GM19023 (cell line): ENCODE data around the gene EEF1AKMT1.

Experiments used
- ATAC-seq: cut with Tn5 transposase; IDR thresholded peaks from one replicate; pipeline ENCODE4 v1.9.1; 2021; ENCODE audit warnings: mild to moderate bottlenecking, moderate library complexity; ENCODE audit not compliant: unreplicated experiment

Gene EEF1AKMT1

DNA sequence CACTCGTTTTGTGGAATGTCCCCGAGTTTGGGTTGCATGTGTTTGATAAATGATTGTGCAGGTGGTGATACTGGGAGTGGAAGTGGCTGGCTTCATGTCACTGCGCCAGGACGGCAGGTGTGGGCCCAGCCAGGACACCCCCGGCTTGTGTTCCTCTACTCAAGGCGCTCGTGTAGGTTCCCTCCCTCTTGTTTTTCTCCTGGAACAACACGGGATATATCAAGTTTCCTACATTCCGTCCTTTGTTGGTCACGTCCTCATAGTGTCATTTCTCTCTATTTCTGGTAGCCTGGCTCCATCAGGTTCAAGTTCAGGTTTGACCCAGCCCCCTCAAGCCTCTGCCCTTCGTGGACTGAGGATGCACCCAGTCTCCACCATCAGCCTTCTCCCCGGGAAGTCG lies 54.0 kb downstream of the EEF1AKMT1 start:
- no peak for ATAC-seq

DNA sequence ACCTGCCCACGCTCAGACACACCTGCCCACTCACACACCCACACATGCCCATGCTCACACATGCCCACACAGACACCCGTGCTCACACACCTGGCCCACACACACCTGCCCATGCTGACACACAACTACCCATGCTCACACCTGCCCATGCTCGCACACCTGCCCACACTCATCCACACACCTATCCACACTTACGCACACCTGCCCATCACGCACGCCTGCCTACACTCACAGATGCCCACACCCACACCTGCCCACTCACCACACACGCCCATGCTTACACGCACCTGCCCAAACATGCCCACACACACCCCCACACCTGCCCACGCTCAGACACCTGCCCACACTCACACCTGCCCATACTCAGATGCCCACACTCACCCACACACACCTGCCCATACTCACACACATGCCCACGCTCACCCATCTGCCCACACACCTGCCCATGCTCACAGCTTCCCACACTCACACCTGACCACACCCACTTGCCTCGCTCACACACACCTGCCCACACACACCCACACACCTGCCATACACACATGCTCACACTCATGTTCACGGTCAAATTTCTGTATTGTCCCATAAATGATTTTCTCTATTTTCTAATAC lies 54.7 kb downstream of the EEF1AKMT1 start:
- no peak for ATAC-seq

DNA sequence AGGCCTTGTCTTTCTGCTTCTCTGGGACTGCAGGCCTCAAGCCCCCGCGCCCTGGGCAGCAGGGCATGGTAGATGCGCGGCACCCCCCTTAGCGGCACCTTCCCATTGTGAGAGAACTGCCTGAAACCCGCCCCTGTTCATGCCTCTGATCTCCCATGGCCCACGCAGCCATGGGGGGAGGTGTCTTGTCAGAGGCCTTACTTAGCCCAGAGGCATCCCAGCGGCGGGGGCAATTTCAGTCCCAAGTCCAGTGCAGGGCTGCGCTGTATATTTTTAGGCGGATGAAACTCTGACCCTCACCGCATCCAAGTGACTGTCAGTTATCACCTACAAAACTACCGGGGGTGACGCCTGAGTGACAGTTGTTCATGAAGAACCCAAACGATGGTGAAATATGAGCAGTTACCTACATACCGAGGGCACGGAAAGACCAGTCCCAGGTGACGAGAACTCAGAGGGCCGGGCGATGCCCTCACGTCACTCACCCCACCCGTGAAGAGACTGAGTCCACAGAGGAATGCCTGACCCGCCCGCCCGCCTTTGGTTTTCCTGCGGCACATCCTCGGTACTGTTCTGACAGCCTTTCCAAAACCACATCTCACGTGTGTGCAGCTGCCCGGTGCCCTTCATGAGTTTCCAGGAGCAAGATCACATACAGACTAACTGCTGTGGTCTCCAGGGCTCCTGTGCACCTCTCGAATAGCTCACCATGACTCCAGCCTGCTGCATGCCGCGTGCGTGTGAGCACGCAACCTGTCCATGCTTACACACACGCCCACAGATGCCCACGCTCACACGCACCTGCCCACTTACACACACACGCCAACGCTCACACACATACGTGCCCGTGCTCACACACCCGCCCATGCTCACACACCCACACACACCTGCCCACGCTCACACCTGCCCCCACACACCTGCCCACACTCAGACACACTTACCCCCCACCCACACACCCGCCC lies 55.9 kb downstream of the EEF1AKMT1 start:
- no peak for ATAC-seq

DNA sequence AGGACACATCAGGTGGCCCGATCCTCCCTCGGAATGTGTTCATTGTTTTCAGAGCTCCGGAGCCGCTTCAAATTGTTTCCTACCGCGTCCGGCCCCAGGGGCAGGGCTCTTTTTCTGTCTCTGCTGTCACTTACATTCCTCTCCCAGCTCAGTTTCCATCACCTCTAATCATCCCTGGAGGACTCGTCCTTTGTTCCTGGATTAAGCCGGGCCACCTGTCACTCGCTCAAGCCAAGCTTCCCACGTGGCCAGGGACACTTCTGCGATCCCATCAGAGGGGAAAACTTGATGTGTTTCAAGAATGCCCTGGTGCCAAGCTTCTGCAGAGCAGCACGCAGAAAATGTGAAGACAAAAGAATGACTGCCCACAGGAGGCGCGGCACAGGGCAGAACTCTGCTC lies 56.8 kb downstream of the EEF1AKMT1 start:
- ATAC-seq = no peak

DNA sequence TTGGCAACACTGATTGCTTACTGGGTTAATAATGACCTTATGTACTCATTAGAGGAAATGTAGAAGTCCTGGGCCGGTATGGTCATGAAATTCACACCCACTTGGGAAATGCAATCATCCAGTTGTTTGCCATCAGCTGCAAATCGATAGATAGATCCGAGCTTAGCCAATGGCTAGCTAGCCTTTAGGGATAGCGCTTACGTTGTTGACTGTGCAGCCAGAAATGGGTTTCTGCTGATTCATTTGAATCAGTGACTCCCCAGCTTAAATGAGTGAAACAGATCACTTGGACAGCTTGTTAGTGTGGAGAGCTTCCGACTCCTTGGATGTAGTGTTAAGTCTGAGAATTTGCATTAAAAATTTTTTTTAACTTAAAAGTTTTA lies 58.4 kb downstream of the EEF1AKMT1 start:
- no peak for ATAC-seq

DNA sequence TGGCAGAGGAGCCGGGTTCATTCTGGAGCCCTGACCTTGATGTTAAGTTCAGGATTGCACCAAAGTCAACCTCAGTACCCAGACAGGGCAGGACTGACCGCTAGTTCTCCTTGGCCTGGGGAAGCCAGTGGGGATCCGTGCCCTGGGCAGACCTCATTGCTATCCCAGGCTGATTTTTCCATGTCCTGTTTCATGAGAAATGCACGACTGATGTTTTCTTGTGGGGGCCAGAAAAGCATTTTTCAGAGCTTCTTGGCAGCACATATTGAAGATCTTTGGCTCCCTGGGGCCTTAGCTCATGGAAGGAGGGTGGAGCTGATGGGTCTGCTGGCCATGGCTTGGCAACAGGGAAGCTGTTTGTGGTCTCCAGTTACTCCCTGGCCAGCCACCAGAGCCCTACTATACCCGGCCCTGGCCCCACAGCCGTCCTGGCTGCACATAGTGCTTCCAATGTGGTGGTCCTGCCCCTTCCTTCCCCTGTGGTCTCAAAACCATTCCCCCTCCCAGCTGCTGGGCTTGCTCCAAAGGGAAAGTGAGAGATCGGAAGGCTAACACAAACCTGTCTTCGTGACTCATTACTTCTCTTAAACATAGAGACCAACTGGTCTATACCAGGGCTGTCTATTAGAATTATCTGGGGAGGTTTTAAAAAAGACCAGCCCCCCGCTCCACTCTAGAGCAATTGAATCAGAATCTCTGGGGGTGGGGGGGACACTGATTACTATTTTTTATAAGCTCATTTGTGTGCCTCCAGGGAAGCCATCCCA lies 59.0 kb downstream of the EEF1AKMT1 start:
- no peak for ATAC-seq

DNA sequence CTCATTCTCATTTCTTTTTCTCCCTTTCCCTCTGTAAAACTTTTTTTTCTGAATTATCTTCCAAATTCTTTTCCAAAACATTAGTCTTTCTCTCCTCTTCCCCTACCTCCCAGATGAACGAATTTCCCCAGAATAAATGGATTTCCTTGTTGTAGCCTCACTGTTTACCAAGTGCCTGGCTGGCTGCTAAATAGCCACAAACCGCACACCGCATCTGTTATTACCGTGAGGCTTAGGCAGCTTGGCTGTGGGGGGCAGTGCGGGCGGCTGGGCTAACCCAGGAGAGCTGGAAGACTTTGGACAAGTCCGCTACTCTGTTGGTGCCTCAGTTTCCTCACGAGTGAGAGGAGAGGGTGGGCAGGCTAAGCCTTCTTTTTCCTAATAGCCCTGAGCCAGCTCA lies 59.6 kb downstream of the EEF1AKMT1 start:
- ATAC-seq = no peak

DNA sequence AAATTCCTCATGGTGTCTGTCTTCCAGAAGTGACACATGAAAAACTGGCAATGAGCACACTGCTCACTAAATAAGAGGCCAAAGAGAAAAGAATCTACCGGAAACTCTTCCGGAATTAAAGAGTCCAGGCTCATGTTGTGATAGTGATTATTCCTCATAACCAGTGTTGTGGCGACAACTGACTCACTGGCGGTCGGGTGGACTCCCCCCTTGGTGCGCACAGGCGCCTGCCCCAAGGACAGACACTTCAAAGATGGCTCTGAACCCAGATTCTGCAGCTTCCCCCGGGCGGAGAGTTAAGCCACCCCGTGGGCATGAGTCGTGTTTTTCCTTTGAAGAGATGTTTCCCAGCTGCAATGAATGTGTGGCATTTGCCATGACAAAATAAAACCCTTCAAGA lies 60.0 kb downstream of the EEF1AKMT1 start:
- no peak for ATAC-seq

DNA sequence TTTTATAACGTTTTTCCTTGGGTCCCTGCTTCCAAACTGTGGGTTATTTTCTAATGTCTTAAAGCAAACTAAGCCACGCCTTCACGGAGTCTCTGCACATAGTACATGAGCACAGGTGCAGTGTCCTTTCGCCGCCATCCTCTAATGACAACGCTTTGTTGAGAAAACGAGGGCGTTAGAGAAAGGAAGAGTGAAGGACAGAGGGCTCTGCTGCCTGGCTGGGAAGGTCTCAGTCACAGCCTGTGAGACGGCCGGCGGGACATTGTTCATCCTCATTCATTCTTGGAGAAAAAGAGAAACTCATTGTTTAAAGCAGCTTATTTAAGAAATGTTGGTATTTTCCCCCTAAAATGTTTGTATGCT lies 60.8 kb downstream of the EEF1AKMT1 start:
- ATAC-seq = no peak

DNA sequence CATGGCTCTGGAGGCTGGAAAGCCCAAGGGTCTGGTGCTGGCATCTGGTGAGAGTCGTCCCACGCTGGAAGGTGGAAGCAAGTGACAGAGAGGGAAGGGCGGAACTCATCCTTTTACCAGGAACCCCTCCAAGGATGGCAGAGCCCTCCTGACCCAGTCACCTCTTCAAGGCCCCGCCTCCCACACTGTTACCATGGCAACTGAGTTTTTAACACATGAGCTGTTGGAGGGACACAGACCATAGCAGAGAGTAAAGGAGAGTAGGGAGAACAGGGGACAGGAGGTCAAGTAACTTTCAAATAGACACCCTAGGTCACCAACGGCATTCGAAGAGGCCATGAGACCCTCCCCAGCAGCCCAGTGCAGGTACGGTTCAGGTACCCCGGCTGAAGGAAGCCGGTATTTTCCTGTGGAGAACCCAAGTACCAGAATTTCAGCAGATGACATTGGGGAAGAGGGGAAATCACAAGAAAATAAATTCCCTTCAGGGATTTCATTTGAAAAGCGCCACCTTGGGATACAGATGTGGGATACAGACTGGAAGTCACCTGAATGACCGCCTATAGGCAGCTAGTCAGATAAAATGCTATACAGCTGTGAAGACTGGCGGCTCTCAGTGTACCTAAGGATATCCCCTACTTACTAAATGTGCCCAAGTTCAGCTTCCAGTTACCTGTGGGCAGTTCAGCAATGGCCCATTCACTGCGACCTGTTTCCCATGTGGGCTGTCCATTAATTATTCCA lies 62.3 kb downstream of the EEF1AKMT1 start:
- ATAC-seq = no peak

DNA sequence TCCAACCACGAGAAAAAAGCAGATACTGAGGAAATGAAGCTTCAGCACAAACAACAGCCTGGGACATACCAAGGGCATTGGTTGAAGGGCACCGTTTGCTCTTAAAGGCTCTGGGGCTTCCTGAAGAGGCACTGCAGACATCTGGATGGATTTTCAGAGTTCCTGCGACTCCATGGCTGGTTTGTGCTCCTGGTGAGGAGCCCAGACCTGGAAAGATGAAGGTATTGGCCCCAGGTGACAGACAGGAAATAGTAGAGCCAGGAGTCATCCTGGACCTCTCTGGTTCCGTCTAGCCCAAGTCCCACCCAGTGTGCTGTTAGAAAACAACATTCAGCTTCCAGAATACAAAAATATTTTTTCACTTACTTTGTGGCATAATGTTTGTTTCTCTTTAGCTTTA lies 64.0 kb downstream of the EEF1AKMT1 start:
- ATAC-seq = no peak

DNA sequence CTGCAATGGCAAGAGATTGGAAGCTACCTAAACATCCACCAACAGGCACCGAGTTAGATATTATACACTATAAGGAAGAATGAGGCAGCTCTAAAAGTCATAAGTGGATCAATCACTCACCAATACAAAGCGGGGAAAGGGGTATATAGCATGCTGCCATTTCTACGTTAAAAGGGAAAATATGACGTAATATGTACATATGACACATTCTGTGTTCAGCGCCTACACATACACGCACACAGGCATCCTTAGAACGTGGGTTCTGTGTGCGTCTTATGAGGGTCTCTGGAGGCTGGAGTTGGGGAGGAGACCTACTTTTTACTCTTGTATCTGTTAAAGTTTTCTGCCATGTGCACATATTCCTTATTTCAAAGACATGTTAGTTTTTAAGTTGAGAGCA lies 64.4 kb downstream of the EEF1AKMT1 start:
- ATAC-seq = no peak

DNA sequence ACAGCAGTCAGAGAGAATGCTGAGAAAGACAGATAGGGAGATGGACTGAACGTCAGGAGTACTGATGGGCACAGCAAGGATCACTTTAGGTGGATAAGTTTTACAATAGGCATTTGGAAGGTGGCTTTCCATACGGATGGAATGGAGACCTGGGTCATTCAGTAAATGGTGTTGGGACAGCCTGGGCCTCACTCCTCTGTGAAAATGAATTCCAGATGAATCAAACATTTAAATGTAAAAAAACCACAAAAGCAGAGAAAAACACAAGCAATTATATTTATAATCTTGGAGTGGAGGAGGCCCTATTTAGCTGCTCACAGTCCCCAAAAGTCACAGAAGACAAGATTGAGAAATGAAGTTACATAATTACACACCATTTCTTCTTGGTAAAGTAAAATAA lies 65.5 kb downstream of the EEF1AKMT1 start:
- ATAC-seq = no peak

DNA sequence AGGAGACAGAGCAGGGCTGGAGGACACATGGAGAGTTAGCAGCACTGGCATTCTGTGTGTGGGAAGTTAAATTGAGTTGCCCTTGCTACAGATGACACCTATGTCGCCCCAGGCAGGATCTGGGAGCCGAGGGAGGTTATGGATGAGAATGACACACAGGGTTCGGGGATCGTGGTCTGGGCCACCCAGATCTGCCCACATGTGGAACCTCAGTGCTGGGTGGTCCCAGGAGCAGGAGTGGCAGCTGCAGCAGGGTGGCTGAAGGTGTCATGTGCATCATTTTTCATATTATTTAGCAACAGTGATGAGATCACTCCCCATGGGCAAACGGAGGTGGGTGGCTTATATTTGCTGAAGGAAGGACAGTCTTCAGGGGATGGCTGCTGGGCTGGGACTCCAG lies 67.1 kb downstream of the EEF1AKMT1 start:
- ATAC-seq = no peak

DNA sequence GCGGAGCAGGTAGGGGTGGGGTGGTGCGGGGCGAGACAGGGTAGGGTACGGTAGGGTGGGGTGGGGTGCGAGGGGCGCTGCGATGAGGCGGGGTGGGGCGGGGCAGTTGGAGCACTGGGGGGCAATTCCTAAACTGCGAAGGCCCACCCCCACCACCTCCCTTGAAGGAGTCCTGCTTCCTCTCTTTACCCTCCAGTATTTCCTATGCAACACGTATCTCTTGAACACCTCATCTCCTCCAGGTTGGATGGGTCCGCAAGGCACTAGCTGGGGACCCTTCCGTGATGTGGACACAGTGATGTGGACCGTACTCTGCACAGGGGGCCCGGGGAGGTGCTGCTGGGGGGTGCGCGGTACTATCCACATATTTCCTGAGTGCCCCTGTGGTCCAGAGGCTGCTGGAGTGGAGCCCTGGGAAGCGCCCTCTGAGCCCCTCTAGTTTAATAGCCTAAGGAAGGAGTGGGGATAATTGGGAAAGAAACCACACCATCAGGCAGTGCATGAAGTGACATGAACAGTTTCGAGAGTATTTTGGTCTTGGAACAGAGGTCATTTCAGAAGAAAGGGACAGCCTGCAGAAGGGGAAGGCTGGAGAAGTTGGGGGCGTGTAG lies 69.2 kb downstream of the EEF1AKMT1 start:
- no peak for ATAC-seq

DNA sequence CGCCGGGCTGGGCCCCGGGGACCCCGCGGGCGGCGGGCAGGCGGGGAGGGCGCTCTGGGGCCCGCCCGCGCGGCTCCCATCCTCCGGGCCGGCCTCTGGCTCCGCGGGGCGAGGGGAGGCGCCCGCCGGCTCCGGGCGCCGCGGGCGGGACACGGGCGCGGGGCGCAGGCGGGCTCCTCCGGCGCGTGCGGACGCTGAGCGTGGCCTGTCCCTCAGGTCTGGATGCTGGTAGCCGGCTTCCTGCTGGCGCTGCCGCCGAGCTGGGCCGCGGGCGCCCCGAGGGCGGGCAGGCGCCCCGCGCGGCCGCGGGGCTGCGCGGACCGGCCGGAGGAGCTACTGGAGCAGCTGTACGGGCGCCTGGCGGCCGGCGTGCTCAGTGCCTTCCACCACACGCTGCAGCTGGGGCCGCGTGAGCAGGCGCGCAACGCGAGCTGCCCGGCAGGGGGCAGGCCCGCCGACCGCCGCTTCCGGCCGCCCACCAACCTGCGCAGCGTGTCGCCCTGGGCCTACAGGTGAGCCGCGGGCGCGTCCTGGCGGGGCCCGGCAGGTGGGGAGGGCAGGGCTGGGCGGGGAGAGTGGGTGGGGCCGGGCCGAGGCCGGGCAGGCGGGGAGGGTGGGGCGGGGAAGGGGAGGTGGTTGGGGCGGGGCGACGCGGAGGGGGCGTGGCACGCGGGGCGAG lies 69.8 kb downstream of the EEF1AKMT1 start:
- ATAC-seq = peak; percentile 85

DNA sequence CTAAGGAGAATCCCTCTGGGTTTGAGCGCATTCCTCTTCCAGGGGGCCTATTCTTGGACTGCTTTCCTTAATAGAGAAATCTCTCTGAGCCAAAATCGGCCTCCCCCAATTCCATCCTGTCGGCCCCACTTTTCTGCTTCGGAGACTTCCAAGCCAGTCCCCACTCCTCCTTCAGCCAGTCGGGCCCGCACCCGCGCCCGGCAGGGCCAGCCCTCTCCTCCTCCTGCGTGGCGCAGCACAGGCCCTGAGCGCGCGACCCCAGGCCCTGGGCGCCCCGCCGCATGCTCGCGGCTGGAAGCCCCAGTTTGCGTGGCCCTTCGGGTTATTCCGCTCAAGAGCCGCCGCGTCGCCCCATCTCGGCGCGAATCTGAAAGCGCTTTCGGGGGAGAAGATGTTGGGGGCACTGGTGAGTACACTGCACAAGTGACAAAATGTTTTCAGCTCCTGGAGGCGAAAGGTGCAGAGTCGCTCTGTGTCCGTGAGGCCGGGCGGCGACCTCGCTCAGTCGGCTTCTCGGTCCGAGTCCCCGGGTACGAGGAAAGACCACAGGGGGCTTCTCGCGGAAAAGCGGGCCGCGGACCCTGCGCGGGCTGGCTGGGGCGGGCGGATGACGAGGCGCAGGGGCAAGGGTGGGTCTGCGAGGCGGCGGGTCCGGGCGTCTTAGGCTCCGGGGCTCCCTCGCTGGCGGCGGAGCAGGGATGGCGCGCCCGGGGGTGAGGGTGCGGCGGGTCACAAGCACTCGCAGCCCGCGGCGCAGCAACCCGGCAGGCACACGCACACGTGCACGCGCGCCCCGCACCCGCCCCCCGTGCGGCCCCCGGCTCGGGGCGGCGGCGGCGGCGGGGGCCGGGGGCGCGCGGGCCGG lies 70.6 kb downstream of the EEF1AKMT1 start, which contains the start of gene IL17D:
Gene IL17D (plus strand): TSS at position 785 of the 865 bp plus-strand sequence. CDS start 303 bp downstream, outside the sequence.
- peak; percentile 36 for ATAC-seq

DNA sequence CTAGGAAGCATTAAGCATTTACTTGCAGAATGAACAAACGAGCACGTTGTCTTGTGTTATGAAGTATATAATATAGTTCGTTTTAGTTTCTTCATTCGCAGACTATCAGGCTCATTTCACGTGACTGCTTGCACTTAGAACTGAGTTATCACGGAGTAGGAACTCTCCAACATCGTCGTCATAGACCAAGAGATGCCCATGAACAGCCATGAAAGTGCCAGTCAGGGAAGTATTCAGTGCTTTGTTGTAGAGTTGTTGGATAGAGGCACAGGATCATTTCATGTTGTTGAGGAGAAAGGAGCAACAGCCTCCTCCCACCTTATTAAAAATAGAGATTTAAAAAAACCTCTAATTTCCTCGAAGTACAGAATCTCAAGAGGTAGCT lies 71.2 kb downstream of the EEF1AKMT1 start:
- no peak for ATAC-seq

DNA sequence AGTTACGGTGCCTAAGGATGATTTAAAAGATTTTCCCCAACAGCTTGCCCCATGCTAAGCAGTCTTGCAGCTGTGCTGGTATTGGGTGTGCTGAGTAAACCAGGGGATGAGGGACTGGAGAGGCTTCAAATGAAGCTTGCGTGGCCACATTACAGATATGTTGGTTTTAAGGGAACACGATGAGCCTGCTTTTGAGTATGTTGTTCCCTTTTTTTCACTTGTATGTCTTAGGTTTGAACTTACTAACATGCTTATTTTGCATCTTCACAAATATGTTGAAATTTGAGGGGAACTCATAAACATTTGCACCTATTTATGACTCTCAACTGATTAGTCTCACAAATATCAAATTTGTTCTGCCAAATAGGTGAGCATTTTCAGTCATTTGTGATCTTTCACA lies 72.3 kb downstream of the EEF1AKMT1 start:
- no peak for ATAC-seq
